OCI-LY7 (cell line): ENCODE measurements around the gene CRYL1. TPM values are rescaled to one million over a fixed set of nuclear protein-coding genes. Genes with fewer than 3 reads are reported as not detected.

Experiments used
- BruUV-seq: library from RNA; stranded (reverse); fragments of 400-500 nt; replicated peaks from 2 replicates; lab custom pipeline; 2021; lab: Mats Ljungman, UMichigan
- CTCF ChIA-PET: fragments of 300-600 bp; sonication (Branson Sonifier 250); formaldehyde crosslinking; loops from one replicate; lab custom pipeline; 2022; ENCODE audit warnings: antibody characterized with exemption; ENCODE audit not compliant: unreplicated experiment; lab: Charles Lee
- POLR2A ChIA-PET: fragments of 300-600 bp; sonication (Branson Sonifier 250); formaldehyde crosslinking; loops from one replicate; lab custom pipeline; 2022; ENCODE audit warnings: antibody characterized with exemption; lab: Charles Lee
- DNase-seq: peaks from one replicate; pipeline ENCODE4 v3.0.0-alpha.2; 2015; ENCODE audit warnings: low spot score
- H2AFZ ChIP-seq: fragments of 200-600 bp; sonication (generic), shearing (Covaris generic); 2 replicates; pipeline ENCODE4 v1.6.1; 2014; ENCODE audit warnings: mild to moderate bottlenecking, antibody characterized with exemption, low read length, moderate library complexity
- H3K27ac ChIP-seq: fragments of 200-600 bp; sonication (generic); 2 replicates; pipeline ENCODE4 v1.5.1; 2014; ENCODE audit warnings: mixed run types, low read depth, mild to moderate bottlenecking, moderate library complexity, low read length, inconsistent platforms; ENCODE audit not compliant: poor library complexity, severe bottlenecking
- H3K36me3 ChIP-seq: fragments of 200-600 bp; sonication (generic); 2 replicates; pipeline ENCODE4 v1.6.1; 2014; ENCODE audit warnings: mild to moderate bottlenecking, antibody characterized with exemption, low read length, moderate library complexity, mixed read lengths; ENCODE audit not compliant: insufficient read depth
- H3K4me1 ChIP-seq: fragments of 200-600 bp; sonication (generic); 2 replicates; pipeline ENCODE4 v1.5.1; 2014; ENCODE audit warnings: mild to moderate bottlenecking, low read length; ENCODE audit not compliant: insufficient read depth, poor library complexity, severe bottlenecking
- H3K4me2 ChIP-seq: fragments of 200-600 bp; sonication (generic); 2 replicates; pipeline ENCODE4 v1.6.1; 2014; ENCODE audit warnings: mild to moderate bottlenecking, low read length
- H3K4me3 ChIP-seq: fragments of 200-600 bp; sonication (generic); 2 replicates; pipeline ENCODE4 v1.5.1; 2014; ENCODE audit warnings: mild to moderate bottlenecking, low read depth, low read length; ENCODE audit not compliant: poor library complexity, severe bottlenecking
- H3K79me2 ChIP-seq: fragments of 200-600 bp; sonication (generic); 2 replicates; pipeline ENCODE4 v1.6.1; 2016; ENCODE audit warnings: low read depth, mild to moderate bottlenecking, low read length, moderate library complexity, mixed read lengths; ENCODE audit not compliant: insufficient read depth
- H3K9me2 ChIP-seq: fragments of 200-600 bp; sonication (generic); 2 replicates; pipeline ENCODE4 v1.6.1; 2016; ENCODE audit warnings: mild to moderate bottlenecking, low read length, mixed read lengths; ENCODE audit not compliant: insufficient read depth
- H3K9me3 ChIP-seq: fragments of 200-600 bp; sonication (generic); 2 replicates; pipeline ENCODE4 v1.6.1; 2014; ENCODE audit warnings: mild to moderate bottlenecking, mixed run types, low read length, mixed read lengths
- H4K20me1 ChIP-seq: fragments of 200-600 bp; sonication (generic); 2 replicates; pipeline ENCODE4 v1.6.1; 2014; ENCODE audit warnings: mild to moderate bottlenecking, antibody characterized with exemption, low read length, moderate library complexity, mixed read lengths; ENCODE audit not compliant: insufficient read depth
- CTCF ChIP-seq: fragments of 200-600 bp; sonication (generic); conservative IDR thresholded peaks from 2 replicates; pipeline ENCODE4 v1.5.1; 2014; ENCODE audit warnings: mild to moderate bottlenecking, antibody characterized with exemption, low read length, moderate library complexity, mixed read lengths
- EZH2phosphoT487 ChIP-seq: fragments of 200-600 bp; sonication (generic); IDR thresholded peaks from 2 replicates; pipeline ENCODE4 v1.6.1; 2018; ENCODE audit warnings: low read depth, borderline replicate concordance, mild to moderate bottlenecking, mixed run types, antibody characterized with exemption, low read length, moderate library complexity, mixed read lengths
- intact Hi-C: fragments of 100-400 bp; cut with micrococcal nuclease; formaldehyde crosslinking; loops from one replicate; pipeline ENCODE4 v1.10.0; 2022; ENCODE audit not compliant: unreplicated experiment
- total RNA-seq, 2 experiments: library from RNA; depleted of rRNA in 1 of 2; stranded (reverse); fragments of >200 nt in 1 of 2; shearing (Covaris generic) in 1 of 2; gene quantifications; 2 replicates each; pipeline ENCODE4 v1.2.3, GENCODE V29; 2014 to 2022

The CRYL1 gene
- total RNA-seq, 2 experiments from 2014 or later, result not detected

- H2AFZ ChIP-seq, result no peak overlapping the region
- no peak for DNase-seq
- no peaks in the 10 kb centered on the region for H3K4me1 ChIP-seq
- no peak overlapping the region for H3K27ac ChIP-seq
- H3K9me2 ChIP-seq, result no peaks in the 10 kb centered on the region
- CTCF ChIA-PET, result no interaction called here
- no peaks in the 10 kb centered on the region for H4K20me1 ChIP-seq
- BruUV-seq, result no TSS peak
- H3K36me3 ChIP-seq, result no peaks in the 10 kb centered on the region
- H3K79me2 ChIP-seq, result no peaks in the 10 kb centered on the region
- no peak overlapping the region for H3K4me3 ChIP-seq
- intact Hi-C loops, result loop anchor here (10.0 kb wide), 1 partner anchor 365 kb away; no protein-coding TSS in a partner anchor
- no peaks in the 10 kb centered on the region for H3K9me3 ChIP-seq
- POLR2A ChIA-PET, result no interaction called here
- TF ChIP-seq CTCF (no peak), EZH2phosphoT487 (no peak)
- no peak overlapping the region for H3K4me2 ChIP-seq
These were observed 34.2 kb upstream of the CRYL1 start for GRCh38 chr13:20559659-20560356.

GRCh38 chr13:20558982-20559381 is 33.3 kb upstream of the CRYL1 start:
- CTCF ChIA-PET, result no interaction called here

More at GRCh38 chr13:20558982-20559381, 33.3 kb upstream of the CRYL1 start:
- POLR2A ChIA-PET, result interaction anchor here (0.7 kb wide), 1 partner anchor 637 kb away, joined by 3 read pairs; no protein-coding TSS in a partner anchor
- Histone ChIP-seq H2AFZ (no peak overlapping the region), H3K9me3 (no peaks in the 10 kb centered on the region), H3K4me3 (no peak overlapping the region), H3K36me3 (no peaks in the 10 kb centered on the region), H3K27ac (no peak overlapping the region), H3K4me1 (no peaks in the 10 kb centered on the region), H3K9me2 (no peaks in the 10 kb centered on the region), H3K79me2 (no peaks in the 10 kb centered on the region), H4K20me1 (no peaks in the 10 kb centered on the region), H3K4me2 (no peak overlapping the region)
- TF ChIP-seq CTCF (no peak), EZH2phosphoT487 (no peak)
- DNase-seq, result no peak
- intact Hi-C loops, result no loop called here
- BruUV-seq, result no TSS peak
